Activated CD8-positive, alpha-beta memory T cell treated with anti-CD3 and anti-CD28 coated beads, Interleukin-2, amount 50 U/mL, for 4 hours (primary cell): ENCODE data around the gene NINJ2.

ENCODE experiments used
- DNase-seq: peaks from one replicate; pipeline ENCODE4 v3.0.0-alpha.2; 2020

The NINJ2 gene

GRCh38 chr12:522692-523378 is 140.4 kb downstream of the NINJ2 start:
- DNase-seq = no peak

GRCh38 chr12:520119-520518 is 143.1 kb downstream of the NINJ2 start:
- DNase-seq = no peak

- DNase-seq = no peak
Measured at GRCh38 chr12:517538-517937, 145.7 kb downstream of the NINJ2 start.
